SW480 (cell line): Measurements from ENCODE around the gene IDI1.
"Not testable (repeated sequence)": the region's sequence is repeated elsewhere in the genome, so short reads cannot be mapped to it uniquely, and the experiment has no call there.

Source experiments
- DNase-seq: peaks from one replicate; pipeline ENCODE4 v3.0.0-alpha.2; 2016; ENCODE audit warnings: low spot score

The IDI1 gene

DNA sequence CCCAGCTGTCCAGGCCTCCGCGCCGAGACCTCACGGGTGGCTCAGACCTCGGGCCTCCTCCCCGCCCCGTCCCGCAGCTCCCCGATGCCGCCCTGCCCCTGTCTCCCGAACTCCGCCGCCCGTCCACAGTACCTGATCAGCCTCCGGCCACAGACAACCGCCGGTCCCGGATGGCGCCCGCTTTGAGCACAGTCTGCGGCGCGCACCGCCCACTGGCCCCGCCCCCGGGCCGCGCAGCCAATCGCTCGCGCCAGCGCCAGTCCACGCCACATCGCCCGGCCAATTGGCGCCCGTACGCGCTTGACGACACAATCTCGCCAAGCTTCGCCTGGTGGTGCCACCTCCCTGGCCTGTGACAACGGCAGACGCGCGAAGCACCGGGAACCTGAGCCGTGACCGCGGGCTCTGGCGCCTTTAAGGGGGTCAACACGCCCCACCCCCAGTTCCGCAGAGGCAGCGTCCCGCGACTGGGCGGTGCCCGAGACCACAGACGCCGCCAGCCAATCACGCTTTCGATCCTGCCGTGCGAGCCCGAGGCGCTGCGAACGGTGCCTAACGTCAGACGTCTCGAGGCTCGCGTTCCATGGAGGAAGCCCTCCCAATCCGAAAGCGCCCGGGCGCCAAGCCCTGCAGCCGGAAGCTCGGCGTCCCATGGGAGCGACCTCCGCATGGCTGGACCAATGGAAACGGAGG, at the start of gene IDI1:
TSS of gene IDI1 (minus strand) at position 388 of the 693 bp plus-strand sequence. CDS start at position 272, 116 bp downstream.
- DNase-seq = peak; percentile 88

DNA sequence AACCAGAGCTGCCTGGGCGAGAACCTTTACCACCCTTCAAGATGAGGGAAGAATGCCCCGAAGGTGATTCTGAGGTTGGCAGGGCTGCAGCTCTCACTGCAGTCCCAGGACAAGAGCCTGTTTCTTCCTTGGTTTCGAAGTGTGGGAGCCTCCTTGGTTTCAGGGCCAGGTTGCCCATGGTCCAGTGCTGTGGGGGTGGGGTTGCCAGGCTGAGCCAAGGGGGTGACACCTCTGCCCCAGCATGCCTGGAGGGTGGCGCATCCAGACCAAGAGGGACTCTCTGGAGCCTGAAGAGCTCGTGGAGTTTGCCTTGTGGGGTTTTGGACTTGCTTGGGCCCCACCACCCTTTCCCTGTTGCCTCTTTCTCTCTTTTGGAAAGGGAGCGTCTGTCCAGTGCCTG, 48.5 kb upstream of the IDI1 start:
- no peak for DNase-seq

DNA sequence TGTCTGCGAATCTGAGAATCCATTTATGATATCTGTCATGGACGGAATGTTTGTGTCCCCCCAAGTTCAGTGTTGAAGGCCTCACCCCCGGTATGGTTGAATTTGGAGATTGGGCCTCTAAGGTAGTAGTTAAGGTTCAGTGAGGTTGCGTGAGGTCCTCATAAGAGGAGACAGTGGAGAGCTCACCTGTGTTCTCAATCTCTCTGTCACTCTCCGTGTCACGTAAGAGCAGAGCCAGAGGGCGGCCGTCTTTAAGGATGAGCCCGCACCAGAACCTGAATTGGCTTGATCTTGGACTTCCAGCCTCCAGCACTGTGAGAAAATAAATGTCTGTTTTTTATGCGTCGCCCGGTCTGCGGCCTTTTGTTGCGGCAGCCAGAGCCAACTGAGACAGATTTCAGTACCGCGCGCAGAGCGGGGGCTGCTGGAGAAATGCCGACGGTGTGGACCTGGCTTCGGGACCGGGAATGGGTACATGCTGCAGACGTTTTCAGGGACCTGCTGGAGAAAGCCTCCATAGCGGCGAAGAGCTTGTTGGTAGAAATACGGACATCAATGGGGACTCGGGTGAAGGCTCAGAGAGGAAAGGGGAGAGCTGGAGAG, 47.5 kb upstream of the IDI1 start:
- DNase-seq = no peak

DNA sequence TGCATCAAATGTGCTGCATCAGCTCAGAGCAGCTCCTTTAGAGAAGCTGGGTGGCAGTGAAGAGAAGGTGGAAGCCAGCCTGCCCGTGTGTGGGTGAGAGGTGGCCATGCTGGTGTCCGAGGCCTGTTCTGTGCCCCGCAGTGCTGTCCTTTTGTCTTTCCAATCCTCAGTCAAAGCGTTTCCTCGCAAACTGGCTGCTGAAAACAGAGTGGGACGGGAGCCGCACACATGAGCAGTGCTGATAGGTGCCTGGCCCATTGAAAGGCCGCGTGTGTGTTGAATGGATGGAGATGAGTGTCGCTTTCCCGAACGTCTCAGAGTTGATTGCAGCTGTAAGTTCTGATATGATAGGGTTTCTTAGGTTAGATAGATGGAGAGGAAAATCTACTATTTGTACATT, 46.6 kb upstream of the IDI1 start:
- DNase-seq = no peak

DNA sequence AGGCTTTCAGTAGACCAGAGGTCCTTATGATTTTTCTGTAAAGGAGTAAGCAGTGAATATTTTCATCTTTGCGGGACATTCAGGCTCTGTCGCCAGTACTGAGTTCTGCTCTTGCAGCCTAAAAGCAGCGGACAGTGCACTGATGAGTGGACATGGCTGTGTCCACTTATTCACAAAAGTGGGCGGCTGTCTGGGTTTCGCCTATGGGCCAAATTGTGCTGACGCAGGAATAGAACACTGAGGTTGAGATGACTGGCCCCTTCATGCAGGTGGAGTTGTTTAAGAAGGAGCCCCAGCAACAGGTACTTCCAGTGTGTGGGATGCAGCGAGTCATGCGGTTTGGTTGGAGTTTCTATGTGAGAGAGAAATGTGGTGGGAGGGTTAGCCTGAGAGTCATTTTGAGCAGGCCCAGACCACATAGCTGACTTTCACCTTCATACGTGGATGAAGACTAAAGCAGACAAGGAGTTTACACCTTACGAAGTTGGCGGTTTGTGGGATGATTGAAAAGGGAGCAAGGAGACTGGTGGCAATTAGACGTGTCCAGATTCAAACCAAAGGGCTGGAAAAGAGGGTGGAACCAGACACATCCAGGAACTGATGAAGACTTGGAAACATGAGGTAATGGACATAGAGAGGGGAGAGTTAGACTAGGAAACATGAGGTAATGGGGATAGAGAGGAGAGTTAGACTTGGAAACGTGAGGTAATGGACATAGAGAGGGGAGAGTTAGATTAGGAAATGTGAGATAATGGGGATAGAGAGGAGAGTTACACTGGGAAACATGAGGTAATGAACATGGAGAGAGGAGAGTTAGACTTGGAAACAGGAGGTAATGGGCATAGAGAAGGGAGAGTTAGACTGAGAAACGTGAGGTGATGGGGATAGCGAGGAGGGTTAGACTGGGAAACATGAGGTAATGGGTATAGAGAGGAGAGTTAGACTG, 45.5 kb upstream of the IDI1 start:
- DNase-seq = no peak

DNA sequence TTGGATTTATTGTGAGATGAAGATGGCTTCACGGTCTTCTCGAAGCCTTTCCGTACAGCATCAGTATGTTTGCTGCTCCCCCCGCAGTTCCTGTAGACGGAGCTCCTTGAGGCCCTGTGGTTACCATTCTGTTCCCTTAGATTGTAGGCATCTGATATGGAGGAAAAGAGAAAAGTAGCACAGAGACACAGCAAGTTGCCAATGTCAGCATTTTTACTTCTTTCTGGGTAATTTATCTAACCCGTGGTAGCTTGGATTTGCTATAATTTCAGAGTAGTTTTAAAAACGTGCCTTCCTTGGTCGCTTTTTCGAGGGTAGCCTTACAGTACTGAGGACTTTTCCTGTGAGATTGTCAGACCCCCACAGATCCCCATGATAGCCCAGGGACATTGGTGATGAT, 44.8 kb upstream of the IDI1 start:
- no peak for DNase-seq

DNA sequence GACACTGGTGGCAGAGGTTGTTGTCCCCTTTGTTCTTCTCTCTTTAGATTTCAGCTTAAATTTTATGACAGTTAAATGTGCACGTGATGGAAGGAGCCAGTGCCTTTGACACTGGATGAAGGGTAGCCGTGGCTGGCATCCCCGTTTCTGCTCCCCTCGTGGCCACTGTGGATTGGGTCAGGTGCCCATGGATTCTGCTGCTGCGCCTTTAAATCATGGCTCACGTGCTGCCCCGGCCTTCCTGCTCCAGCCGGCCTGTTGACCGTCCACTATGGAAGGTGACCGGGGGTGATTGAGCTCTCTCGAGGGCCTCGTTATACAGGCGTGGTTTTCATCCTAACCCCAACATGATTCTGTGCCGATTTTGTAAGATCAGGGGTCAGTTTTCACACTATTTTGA, 41.8 kb upstream of the IDI1 start:
- DNase-seq = no peak

DNA sequence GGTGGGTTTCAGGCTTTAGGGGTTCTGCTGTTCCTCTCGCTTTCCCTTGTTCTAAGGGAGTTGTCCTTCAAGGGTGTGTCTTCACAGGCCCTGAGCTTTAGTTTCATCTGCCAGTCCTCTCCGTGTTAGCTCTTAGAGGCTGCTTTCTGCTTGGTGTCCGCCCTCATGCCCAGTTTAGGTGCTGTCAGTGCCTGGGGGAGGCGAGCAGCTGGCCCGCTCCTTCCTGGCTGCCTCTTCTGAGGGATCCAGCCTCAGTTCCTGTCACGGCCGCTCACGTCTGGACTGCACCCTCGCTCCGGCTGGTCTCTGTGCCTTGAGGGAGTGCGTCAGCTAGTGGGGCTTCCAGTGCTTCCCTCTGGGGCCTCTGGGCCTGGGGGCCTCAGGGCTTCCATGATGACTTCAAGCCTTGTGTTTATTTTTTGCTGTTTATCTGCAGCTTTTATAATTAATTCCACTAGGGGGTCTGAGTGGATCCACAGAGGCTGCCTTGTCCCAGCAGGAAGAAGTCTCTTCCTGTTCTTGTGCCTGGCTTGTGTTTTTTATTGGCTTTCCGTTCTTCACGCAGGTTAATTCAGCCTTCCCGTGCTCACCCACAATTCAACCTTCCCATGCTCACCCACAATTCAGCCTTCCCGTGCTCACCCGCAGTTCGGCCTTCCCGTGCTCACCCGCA, 40.2 kb upstream of the IDI1 start:
- no peak for DNase-seq

DNA sequence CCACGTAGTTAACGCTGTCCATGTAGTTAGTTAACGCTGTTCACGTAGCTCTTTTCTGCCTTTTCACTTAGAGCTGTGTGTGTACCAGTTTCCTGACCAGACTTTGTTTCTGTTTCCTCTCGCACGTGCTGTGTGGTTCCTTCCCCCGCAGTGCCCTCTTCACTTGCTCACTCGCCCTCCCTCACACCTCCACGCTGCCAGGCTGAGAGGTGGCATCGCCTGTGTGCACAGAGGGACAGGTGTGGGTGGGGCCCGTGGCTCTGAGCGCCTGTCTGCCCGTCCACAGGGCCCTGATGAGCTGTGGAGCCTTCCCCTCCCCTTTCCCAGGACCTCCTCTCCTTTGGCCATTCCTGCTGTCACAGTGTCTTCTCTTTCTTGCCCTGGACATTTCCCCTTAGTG, 37.9 kb upstream of the IDI1 start:
- no peak for DNase-seq

DNA sequence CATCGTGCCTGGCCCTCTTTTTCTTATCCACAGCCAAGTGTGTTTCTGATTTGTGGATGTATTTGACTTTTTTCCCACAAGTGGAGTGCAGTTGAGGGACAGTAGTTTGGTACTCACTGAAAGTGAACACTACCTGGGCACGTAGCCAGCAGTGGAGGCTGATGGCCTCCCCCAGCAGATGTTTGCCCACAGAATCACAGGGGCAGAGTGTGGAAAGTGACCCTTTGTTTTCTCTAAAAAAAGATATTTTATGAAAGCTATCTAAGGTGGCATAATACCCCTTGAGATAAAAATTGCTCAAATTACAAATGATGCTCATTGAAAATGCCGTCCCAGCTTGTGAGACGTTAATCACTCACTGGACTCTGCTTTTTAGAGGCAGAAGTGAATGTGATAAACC, 36.3 kb upstream of the IDI1 start:
- no peak for DNase-seq

DNA sequence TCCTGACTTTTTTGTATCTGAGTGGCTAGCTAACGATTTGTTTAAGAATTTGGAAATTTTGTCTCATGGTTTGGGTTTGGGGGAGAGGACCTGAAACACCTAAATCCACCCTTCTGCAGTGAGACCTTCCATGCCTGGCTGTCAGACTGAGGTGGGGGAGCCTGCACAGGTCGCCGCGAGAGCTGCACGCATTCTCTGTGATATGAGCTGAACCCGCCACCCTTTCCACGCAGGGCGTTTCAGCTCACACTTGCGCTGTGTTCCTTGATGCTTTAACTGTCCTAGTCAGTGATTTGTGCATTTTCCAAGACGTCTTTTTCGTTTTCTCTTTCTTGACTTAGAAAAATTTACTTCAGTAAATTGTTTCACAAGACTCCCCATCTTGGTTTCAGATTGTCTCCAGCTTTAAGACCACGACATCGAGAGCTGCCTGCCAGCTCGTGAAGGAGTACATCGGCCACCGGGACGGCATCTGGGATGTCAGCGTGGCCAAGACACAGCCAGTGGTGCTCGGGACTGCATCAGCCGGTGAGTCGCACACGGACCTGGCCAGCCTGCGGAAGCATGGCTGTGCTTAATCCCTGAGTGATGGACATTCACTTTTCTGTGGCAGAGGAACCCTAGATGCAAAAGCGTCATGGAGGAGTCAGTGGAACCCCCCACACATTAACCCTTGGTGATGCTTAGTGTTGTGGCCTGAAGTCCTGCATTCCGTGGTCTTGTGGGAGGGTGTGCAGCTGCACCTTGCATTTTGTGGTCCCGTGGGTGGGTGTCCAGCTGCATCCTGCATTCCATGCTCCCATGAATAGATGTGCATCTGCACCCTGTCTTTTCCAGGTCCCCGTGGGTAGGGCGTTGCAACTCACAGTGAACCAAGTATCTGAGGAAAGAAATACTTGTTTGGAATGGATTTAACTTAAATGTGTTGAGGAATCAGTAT, 35.4 kb upstream of the IDI1 start:
- DNase-seq = no peak

DNA sequence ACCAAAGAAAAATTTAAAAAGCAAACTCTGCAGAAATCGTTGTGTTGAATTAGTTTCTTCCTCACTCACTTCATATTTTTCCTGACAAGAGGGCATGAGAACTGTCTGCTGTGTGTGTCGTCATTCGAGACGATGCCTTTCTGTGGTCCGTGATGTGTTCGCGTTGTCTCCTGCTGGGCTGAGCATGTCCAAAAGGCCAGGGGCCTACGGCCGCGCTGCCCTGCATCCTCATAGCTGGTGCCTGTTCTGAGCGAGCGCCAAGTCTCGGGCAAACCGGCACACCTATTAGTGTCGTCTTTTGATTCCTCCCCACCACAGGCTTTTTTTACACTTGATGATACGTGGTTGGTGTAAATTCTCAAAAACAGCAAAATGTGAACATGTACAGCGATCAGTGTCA, 34.7 kb upstream of the IDI1 start:
- no peak for DNase-seq

DNA sequence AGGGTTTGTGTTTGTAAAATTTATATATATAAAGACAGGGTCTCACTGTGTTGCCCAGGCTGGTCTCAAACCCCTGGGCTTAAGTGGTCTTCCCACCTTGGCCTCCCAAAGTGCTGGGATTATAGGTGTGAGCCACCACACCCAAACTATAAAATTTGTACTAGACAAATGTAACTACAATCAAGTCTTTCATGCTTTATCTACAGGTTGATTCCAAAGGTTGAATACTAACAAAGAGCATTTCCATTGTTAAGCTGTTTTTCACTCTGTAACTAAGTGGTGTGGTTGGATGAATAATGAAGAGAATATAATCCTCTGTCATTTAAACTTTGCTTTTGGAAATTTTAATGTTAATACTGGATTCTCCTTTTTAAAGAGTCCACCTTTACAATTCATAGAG, 29.7 kb upstream of the IDI1 start:
- no peak for DNase-seq

DNA sequence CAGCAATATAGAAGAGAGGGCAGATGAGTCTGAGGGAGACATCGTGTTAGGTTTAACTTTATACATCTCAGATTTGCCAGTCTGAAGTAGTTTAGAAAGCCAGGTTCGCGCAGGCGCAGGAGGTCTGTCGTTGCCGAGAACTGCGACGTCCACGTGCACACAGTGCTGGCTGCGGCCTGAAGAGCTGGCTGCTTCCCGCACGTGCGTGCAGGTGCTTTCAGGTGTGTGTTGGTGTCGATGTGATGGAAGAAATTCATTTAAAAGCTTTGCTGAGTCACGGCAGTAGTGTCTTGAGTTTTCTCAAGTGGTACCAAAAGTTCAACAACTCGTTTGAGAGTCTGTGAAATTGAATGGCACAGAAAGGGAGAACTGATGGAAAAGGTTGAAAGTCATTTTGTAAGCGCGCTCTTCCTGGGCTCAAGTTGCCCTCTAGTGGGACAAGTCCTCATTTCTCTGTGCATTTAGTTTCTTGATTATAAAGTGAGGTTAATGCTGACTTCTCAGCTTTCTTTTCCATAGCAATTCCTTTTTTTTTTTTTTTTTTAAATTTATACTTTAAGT, 25.9 kb upstream of the IDI1 start:
- DNase-seq = no peak

DNA sequence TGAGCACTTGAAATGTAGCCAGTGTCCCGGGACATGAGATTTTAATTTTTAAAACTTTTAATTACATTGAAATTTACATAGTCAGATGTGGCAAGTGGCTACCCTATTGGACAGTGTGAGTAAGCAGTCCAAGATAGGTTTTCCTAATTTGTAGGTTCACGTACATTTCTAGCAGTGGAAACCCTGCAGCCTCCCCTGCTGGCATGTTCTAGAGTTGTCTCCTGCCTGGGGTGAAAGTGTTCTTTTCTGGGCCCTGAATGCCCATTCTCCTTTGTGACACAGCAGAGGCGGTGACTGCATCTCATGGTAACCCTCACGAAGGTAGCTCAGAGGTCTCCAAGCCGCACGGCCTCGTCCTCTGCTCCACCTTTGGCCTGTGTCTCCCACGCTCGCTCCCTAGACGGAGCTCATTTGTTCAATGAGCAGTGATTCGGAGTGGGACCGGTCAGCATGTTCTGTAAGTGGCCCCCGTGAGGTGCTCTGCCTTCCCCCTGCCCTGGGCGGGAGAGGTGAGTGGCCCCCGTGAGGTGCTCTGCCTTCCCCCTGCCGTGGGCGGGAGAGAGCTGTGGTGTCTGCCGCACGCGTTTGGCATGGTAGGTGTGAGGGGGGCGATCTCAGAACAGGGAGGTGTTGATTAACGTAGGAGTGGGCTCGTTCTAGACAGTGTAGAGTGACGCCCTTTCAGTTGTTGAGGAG, 25.3 kb upstream of the IDI1 start:
- DNase-seq = no peak

DNA sequence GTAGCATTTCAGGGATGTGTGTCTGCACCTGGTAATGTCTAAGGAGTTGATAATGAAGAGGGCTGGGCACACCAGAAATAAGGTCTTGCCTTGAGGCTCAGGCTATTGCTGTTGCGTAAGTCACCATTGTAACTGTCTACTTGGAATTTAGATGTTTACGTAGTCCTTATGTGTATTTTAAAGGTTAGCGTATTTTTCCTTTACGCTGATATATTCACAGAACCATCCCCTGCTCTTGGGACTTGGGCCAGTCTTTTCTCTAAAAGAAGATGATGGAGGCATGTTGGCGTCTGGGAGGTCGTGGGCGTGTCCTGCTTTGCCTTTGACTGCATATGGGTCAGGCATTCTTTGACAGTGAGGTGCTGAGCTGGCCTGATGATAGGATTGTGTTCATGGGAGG, 22.0 kb upstream of the IDI1 start:
- DNase-seq = no peak

DNA sequence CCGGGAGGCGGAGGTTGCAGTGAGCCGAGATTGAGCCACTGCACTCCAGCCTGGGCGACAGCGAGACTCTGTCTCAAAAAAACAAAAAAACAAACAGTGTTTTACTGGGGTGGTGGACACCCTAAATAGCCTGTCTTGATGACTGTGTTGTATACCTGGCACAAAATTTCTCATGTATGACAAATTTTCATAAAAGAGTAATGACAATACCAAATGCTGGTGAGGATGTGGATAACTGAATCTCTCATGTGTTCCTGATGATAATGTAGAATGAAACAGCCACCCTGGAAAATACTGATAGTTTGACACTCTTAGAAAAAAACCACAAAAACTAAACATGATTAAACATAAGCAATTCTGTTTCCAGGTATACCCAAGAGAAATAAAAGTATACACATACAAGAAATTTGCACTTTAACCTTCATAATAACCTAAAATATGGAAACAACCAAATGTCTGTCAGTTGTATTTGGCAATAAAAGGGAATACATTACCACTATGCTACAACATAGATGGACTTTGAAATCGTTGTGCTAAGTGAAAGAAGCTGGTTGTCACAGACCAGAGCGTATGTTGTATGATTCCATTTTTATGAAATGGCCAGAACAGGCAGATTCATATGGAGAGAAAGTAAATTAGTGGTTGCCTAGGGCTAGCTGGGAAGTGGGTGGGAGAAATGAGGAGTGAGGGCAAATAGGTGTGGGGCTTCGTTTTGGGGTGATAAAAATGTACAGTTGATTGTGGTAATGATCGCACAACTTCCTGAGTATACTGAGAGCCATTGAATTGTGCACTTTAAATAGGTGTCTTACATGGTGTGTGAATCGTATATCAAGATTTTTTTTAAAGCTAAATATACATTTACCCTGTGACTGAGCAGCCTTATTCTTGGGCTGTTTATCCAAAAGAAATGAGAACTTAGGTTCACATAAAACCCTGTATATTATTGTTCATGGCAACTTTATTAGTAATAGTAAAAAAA, 19.8 kb upstream of the IDI1 start:
- no peak for DNase-seq

DNA sequence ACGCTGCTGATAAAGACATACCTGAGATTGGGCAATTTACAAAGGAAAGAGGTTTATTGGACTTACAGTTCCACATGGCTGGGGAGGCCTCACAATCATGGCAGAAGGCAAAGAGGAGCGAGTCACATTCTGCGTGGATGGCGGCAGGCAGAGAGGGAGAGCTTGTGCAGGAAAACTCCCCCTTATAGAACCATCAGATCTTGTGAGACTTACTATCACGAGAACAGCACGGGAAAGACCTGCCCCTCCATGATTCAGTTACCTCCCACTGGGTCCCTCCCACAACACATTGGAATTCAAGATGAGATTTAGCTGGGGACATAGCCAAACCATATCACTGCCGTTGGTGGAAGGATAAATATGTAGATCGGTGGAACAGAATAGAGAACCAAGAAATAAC, 17.8 kb upstream of the IDI1 start:
- DNase-seq = not testable (repeated sequence)

DNA sequence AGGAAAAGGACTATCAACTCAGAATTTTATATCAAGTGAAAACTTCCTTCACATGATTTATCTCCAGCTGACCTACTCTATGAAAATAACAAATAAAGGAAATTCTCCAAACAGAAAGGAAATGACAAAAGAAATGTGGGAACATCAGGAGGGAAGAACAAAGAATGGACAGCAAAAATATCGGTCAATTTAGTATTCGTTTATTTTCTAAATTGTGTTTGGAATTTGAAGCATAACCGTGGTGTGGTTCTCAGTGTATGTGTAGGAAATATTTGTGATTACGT, 16.0 kb upstream of the IDI1 start:
- DNase-seq = no peak
